Uterus (tissue), 2 donors: ENCODE data around the gene DTD1.

ENCODE experiments used
- CTCF ChIP-seq, 4 experiments: fragments of 200-600 bp in 2 of 4; fragments of 450-650 bp in 2 of 4; sonication (generic) in 2 of 4; IDR thresholded peaks; one replicate each; pipeline ENCODE4 v1.5.1; 2016 to 2019; ENCODE audit warnings: antibody characterized with exemption in 4 of 4, mild to moderate bottlenecking in 2 of 4, moderate library complexity in 1 of 4
- POLR2A ChIP-seq, 2 donors: fragments of 450-650 bp; IDR thresholded peaks; one replicate each; pipeline ENCODE4 v1.6.1; 2016; ENCODE audit warnings: antibody characterized with exemption in 2 of 2, mild to moderate bottlenecking in 1 of 2, moderate library complexity in 1 of 2

DNA sequence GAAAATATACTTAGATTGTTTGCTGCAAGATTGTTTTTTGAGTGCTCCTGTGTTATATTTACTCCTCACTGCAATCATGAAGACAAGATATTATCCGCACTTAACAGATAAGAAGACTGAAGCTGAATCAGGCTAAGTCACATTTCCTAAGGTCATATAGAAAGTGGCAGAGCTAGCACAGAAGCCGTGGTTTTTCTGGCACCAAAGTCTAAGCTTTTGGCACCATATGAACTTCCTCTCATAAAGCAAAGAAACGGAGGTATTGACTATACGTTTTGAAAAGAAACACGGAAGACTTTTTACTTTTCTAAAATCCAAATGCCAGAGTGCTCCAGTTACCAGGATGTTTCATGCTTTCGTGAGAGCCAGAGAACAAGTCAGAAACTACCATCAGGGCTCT lies 9.3 kb upstream of the DTD1 start:
- TF ChIP-seq POLR2A (IDR thresholded peaks at IDR 0.05): no peak
- no peak for TF ChIP-seq CTCF (IDR thresholded peaks at IDR 0.05)
